Astrocyte (in vitro differentiated cells and primary cell): ENCODE measurements around the gene KCNN2.

Source experiments
- EZH2 ChIP-seq: IDR thresholded peaks from 2 replicates; pipeline ENCODE4 v1.6.1; 2012; ENCODE audit warnings: mild to moderate bottlenecking, low read length, inconsistent platforms; ENCODE audit not compliant: insufficient read depth
- TF ChIP-seq, protein P1 (sequence below): IDR thresholded peaks from 2 replicates; pipeline ENCODE4 v1.5.1; 2011; ENCODE audit warnings: low read depth, mild to moderate bottlenecking, inconsistent platforms, low read length, moderate library complexity; ENCODE audit not compliant: insufficient read depth

DNA sequence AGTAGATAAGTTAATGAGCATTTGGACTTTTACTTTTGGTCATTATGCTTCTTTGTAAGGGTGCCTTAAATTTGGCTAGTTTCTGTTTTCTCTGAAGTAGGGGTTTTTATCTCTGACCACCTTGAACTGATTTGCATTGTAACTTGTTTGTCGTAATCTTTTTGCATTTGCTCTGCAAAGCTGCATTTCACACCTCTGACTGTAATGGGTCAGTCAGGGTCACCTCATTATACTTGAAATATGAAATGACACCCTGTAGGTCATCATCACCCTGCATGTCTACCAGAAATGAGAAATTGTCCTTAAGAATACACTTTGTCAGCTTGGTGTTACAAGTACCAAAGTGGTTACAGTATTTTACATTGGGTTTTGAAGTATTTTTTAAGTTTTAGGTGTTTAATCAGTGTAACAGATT, 74.0 kb downstream of the KCNN2 start:
- TF ChIP-seq, protein P1, sequence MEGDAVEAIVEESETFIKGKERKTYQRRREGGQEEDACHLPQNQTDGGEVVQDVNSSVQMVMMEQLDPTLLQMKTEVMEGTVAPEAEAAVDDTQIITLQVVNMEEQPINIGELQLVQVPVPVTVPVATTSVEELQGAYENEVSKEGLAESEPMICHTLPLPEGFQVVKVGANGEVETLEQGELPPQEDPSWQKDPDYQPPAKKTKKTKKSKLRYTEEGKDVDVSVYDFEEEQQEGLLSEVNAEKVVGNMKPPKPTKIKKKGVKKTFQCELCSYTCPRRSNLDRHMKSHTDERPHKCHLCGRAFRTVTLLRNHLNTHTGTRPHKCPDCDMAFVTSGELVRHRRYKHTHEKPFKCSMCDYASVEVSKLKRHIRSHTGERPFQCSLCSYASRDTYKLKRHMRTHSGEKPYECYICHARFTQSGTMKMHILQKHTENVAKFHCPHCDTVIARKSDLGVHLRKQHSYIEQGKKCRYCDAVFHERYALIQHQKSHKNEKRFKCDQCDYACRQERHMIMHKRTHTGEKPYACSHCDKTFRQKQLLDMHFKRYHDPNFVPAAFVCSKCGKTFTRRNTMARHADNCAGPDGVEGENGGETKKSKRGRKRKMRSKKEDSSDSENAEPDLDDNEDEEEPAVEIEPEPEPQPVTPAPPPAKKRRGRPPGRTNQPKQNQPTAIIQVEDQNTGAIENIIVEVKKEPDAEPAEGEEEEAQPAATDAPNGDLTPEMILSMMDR = no peak
- TF ChIP-seq EZH2 = no peak
